GM23248 (cell line): ENCODE data around the gene LSM12.

Source experiments
- EZH2 ChIP-seq: fragments of 200-600 bp; sonication (generic); IDR thresholded peaks from 2 replicates; pipeline ENCODE4 v1.6.1; 2018; ENCODE audit warnings: antibody characterized with exemption, mild to moderate bottlenecking; ENCODE audit not compliant: insufficient read depth, poor library complexity, severe bottlenecking
- EZH2phosphoT487 ChIP-seq: fragments of 200-600 bp; sonication (generic); IDR thresholded peaks from 2 replicates; pipeline ENCODE4 v1.6.1; 2018; ENCODE audit warnings: antibody characterized with exemption, moderate library complexity, mild to moderate bottlenecking, low read depth; ENCODE audit not compliant: insufficient read depth

GRCh38 chr17:44108440-44109311 lies 42.2 kb upstream of the LSM12 start:
- TF ChIP-seq EZH2 (no peak), EZH2phosphoT487 (no peak)
